Cardiac ventricle fibroblast (primary cell): ENCODE results near the gene DCUN1D3. TPM values are rescaled to one million over a fixed set of nuclear protein-coding genes. Genes with fewer than 3 reads are reported as not detected.

Experiments used
- total RNA-seq: library from RNA; depleted of rRNA; stranded (reverse); fragments of >200 nt; gene quantifications from 2 replicates; pipeline ENCODE4 v1.2.3, GENCODE V29; 2015

Gene DCUN1D3
- total RNA-seq: 32.2 and 32.8 TPM in 2 replicates

DNA sequence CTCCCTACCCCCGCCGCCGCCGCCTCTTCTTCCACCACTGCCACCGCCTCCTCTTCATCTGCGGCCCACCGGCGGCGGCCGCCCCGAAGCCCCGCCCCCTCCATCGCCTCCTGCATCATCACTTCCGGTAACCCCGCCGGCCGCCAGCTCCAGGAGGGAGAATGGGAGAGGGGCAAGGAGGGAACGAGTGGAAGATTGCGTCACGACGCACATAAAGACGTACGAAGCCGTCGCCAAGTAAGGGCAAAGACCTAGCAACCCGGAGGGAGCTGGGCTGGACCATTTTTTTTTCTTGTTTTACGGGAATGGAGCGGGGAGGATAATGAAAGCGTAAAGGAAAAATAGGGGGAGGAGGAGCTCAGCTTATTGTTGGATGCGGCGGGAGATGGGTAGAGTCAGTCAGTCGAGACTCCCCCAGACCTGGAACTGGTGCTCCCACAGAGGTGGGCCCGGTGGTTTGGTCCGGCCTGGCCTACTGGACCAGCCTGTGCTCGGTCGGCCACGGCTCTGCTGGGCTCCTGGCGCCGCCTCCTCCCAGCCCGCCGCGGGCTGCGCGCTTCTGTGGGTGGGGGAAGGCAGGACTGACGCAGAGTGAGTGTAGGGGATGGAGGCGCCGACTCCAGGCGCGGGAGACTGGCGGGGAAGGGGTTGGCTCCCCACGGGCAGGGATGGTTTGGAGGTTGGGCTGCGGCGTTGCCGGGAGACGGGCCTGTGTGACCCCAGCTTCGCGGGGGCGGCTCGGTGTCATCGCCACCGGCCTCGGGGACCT is at the start of gene DCUN1D3, which contains the start of gene LYRM1:
TSS of gene DCUN1D3 (minus strand) at position 60 of the 769 bp plus-strand sequence. CDS start 37,820 bp downstream, outside the sequence.
TSS of gene LYRM1 (plus strand) at position 473 of the 769 bp plus-strand sequence. CDS start 14,785 bp downstream, outside the sequence.

GRCh38 chr16:20806168-20807050 is 93.7 kb downstream of the DCUN1D3 start, which contains the start of the genes ERI2 and REXO5:
Gene ERI2 (minus strand): TSS chr16:20806472. CDS start chr16:20806430, 42 bp downstream.
Gene REXO5 (plus strand): TSS chr16:20806527. CDS start chr16:20806954, 427 bp downstream.

Other genes starting within 250 kb of the DCUN1D3 start
- 0.24 and 0.44 TPM in 2 replicates for gene ACSM1, start 202.7 kb downstream of the DCUN1D3 start, total RNA-seq
- 49.7 and 50.2 TPM in 2 replicates for gene THUMPD1, start 158.5 kb downstream of the DCUN1D3 start, total RNA-seq
- gene ACSM3, start 136.3 kb downstream of the DCUN1D3 start, total RNA-seq: 8.1 TPM in 2 replicates
- gene ERI2, start 93.9 kb downstream of the DCUN1D3 start, total RNA-seq: 6.9 and 14.8 TPM in 2 replicates
- 4.2 and 6.9 TPM in 2 replicates for gene REXO5, start 93.8 kb downstream of the DCUN1D3 start, total RNA-seq
- 30.2 and 31.0 TPM in 2 replicates for gene LYRM1, start 413 bp upstream of the DCUN1D3 start, total RNA-seq